Measurements from ENCODE around the gene CEBPB. TPM values are rescaled to one million over a fixed set of nuclear protein-coding genes. Genes with fewer than 3 reads are reported as not detected.

The CEBPB gene
- total RNA-seq, 1 experiment from 2014 or later, result 22.6 TPM

DNA sequence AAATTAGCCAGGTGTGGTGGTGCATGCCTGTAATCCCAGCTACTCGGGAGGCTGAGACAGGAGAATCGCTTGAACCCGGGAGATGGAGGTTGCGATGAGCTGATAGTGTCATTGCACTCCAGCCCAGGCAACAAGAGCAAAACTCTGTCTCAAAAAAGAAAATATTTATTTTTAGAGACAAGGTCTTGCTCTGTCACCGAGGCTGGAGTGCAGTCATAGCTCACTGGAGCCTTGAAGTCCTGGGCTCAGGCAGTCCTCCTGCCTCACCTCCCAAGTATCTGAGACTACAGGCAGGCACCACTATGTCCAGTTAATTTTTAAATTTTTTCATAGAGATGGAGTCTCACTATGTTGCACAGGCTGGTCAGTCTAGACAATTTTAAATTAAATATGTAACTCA is 16.2 kb upstream of the CEBPB start:
- Histone ChIP-seq H2BK15ac (ENCODE audit: low read depth, low read length) (no peak overlapping the region), H3K23ac (ENCODE audit: insufficient read length, low read depth, low read length) (no peak overlapping the region), H3K56ac (ENCODE audit: insufficient read length, low read depth, low read length) (no peak overlapping the region), H3K9me3 (ENCODE audit: control insufficient read depth, low read depth, low read length) (no peaks in the 10 kb centered on the region), H2BK120ac (ENCODE audit: low read depth, low read length, poor library complexity, severe bottlenecking) (no peak overlapping the region), H4K91ac (ENCODE audit: insufficient read length, low read depth, low read length) (no peak overlapping the region), H3K4me1 (ENCODE audit: insufficient read depth, low read length) (no peaks in the 10 kb centered on the region), H3K4ac (ENCODE audit: low read depth, low read length) (no peak overlapping the region), H2AFZ (ENCODE audit: low read length) (no peak overlapping the region), H3K9ac (ENCODE audit: extremely low read depth, insufficient read length, low read length) (no peak overlapping the region), H3K79me2 (ENCODE audit: insufficient read depth, low read length) (no peaks in the 10 kb centered on the region), H4K20me1 (ENCODE audit: control insufficient read depth, insufficient read depth, insufficient read length) (no peaks in the 10 kb centered on the region), H4K5ac (ENCODE audit: insufficient read length, low read depth, low read length) (no peak overlapping the region), H3T11ph (ENCODE audit: low read length) (no peak overlapping the region), H3K23me2 (ENCODE audit: insufficient read length, low read depth, low read length, poor library complexity, severe bottlenecking) (peaks cover 12% of the 10 kb centered on the region), H2BK20ac (ENCODE audit: low read depth, low read length, poor library complexity, severe bottlenecking) (no peak overlapping the region), H3K18ac (ENCODE audit: insufficient read length, low read depth, low read length) (no peak overlapping the region), H4K8ac (replicated peaks; ENCODE audit: insufficient read length, low read depth, low read length) (no peak overlapping the region), H3K14ac (ENCODE audit: insufficient read depth, low read length) (no peak overlapping the region), H3K4me2 (ENCODE audit: insufficient read depth, insufficient read length, low read length) (no peak overlapping the region), H2BK12ac (ENCODE audit: insufficient read length, low read depth, low read length) (no peak overlapping the region), H3K27me3 (ENCODE audit: insufficient read depth, low read length) (no peaks in the 10 kb centered on the region), H3K79me1 (ENCODE audit: insufficient read depth, low read depth, low read length, poor library complexity, severe bottlenecking) (no peaks in the 10 kb centered on the region), H2AK5ac (ENCODE audit: insufficient read length, low read length) (no peak overlapping the region), H3K27ac (ENCODE audit: insufficient read length, low read depth, low read length) (no peak overlapping the region), H2BK5ac (ENCODE audit: insufficient read length, low read length) (no peak overlapping the region)
- TF ChIP-seq, protein P1, sequence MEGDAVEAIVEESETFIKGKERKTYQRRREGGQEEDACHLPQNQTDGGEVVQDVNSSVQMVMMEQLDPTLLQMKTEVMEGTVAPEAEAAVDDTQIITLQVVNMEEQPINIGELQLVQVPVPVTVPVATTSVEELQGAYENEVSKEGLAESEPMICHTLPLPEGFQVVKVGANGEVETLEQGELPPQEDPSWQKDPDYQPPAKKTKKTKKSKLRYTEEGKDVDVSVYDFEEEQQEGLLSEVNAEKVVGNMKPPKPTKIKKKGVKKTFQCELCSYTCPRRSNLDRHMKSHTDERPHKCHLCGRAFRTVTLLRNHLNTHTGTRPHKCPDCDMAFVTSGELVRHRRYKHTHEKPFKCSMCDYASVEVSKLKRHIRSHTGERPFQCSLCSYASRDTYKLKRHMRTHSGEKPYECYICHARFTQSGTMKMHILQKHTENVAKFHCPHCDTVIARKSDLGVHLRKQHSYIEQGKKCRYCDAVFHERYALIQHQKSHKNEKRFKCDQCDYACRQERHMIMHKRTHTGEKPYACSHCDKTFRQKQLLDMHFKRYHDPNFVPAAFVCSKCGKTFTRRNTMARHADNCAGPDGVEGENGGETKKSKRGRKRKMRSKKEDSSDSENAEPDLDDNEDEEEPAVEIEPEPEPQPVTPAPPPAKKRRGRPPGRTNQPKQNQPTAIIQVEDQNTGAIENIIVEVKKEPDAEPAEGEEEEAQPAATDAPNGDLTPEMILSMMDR (conservative IDR thresholded peaks at IDR 0.05), result no peak
- H3K4me1 Mint-ChIP-seq, result peaks cover 17 to 27% of the 10 kb centered on the region in 2 experiments
- no peaks in the 10 kb centered on the region for H3K27me3 Mint-ChIP-seq (ENCODE audit: low read depth)
- H3K9me3 Mint-ChIP-seq, result peaks cover under 1 to 1% of the 10 kb centered on the region in 2 experiments; a peak in 4 of 5 replicates
- H3K36me3 Mint-ChIP-seq (ENCODE audit: insufficient read depth in 1 of 3, low read depth in 3 of 3), result peaks cover 0 to 6% (median 1%) of the 10 kb centered on the region in 3 experiments; a peak in 5 of 7 replicates
- WGBS (ENCODE audit: extremely low coverage, insufficient read length, low lambda C conversion rate), result no CpG with 5 or more reads among the region's 5 CpGs
- no peak for DNase-seq
- no peak overlapping the region for H3K27ac Mint-ChIP-seq
- H3K4me3 Mint-ChIP-seq, result no peak overlapping the region
